Smooth muscle cell (in vitro differentiated cells): ENCODE measurements around the gene MAGI1. TPM values are rescaled to one million over a fixed set of nuclear protein-coding genes. Genes with fewer than 3 reads are reported as not detected.

Source experiments
- DNase-seq: peaks from one replicate; lab custom pipeline; 2025; ENCODE audit not compliant: unreplicated experiment; lab: John Stamatoyannopoulos, UW
- H2AFZ ChIP-seq: fragments of 200-600 bp; sonication (generic); 2 replicates; pipeline ENCODE4 v1.6.0; 2016; ENCODE audit warnings: antibody characterized with exemption, low read depth, mild to moderate bottlenecking
- H3F3A ChIP-seq: fragments of 200-600 bp; sonication (generic); 2 replicates; pipeline ENCODE4 v1.6.0; 2017; ENCODE audit warnings: antibody characterized with exemption, low read depth
- H3K27ac ChIP-seq: fragments of 200-600 bp; sonication (generic); 2 replicates; pipeline ENCODE4 v1.5.1; 2016; ENCODE audit warnings: low read depth, mild to moderate bottlenecking
- H3K27me3 ChIP-seq: fragments of 200-600 bp; sonication (generic); 2 replicates; pipeline ENCODE4 v1.6.1; 2016; ENCODE audit warnings: low read depth, mild to moderate bottlenecking
- H3K36me3 ChIP-seq: fragments of 200-600 bp; sonication (generic); 2 replicates; pipeline ENCODE4 v1.5.1; 2016; ENCODE audit warnings: low read depth
- H3K4me1 ChIP-seq: fragments of 200-600 bp; sonication (generic); 2 replicates; pipeline ENCODE4 v1.5.1; 2016; ENCODE audit warnings: low read depth
- H3K4me2 ChIP-seq: fragments of 200-600 bp; sonication (generic); 2 replicates; pipeline ENCODE4 v1.6.0; 2016; ENCODE audit warnings: mild to moderate bottlenecking
- H3K4me3 ChIP-seq: fragments of 200-600 bp; sonication (generic); 2 replicates; pipeline ENCODE4 v1.5.1; 2016; ENCODE audit warnings: mild to moderate bottlenecking
- H3K79me2 ChIP-seq: fragments of 200-600 bp; sonication (generic); 2 replicates; pipeline ENCODE4 v1.6.0; 2016; ENCODE audit warnings: low read depth, mild to moderate bottlenecking
- H3K9ac ChIP-seq: fragments of 200-600 bp; sonication (generic); 2 replicates; pipeline ENCODE4 v1.6.0; 2016; ENCODE audit warnings: low read depth
- H3K9me3 ChIP-seq: fragments of 200-600 bp; sonication (generic); replicated peaks from 2 replicates; pipeline ENCODE4 v1.5.1; 2016; ENCODE audit warnings: low read depth
- H4K20me1 ChIP-seq: fragments of 200-600 bp; sonication (generic); 2 replicates; pipeline ENCODE4 v1.6.0; 2016; ENCODE audit warnings: low read depth
- CTCF ChIP-seq: fragments of 200-600 bp; sonication (generic); IDR thresholded peaks from 2 replicates; pipeline ENCODE4 v1.5.1; 2017; ENCODE audit warnings: borderline replicate concordance, mild to moderate bottlenecking, antibody characterized with exemption; ENCODE audit not compliant: insufficient read depth, poor library complexity, severe bottlenecking
- WGBS: methylation state at CpG from one replicate; pipeline ENCODE4 v1.1.7; 2016; ENCODE audit warnings: low lambda C conversion rate; 5-methylcytosine and 5-hydroxymethylcytosine counted together
- polyA plus RNA-seq: library from polyadenylated mRNA; unstranded; fragments of >200 nt; fragmentation: Nextera tagmentation; extraction: Ambion mirVana; gene quantifications from 2 replicates; pipeline ENCODE4 v1.2.1, GENCODE V29; 2016
- total RNA-seq: library from RNA; depleted of rRNA; stranded (reverse); fragments of >200 nt; gene quantifications from 2 replicates; pipeline ENCODE4 v1.2.3, GENCODE V29; 2014

MAGI1 gene
- total and polyA plus RNA-seq, 2 experiments from 2014 or later: 9.9 to 23.3 TPM

DNA sequence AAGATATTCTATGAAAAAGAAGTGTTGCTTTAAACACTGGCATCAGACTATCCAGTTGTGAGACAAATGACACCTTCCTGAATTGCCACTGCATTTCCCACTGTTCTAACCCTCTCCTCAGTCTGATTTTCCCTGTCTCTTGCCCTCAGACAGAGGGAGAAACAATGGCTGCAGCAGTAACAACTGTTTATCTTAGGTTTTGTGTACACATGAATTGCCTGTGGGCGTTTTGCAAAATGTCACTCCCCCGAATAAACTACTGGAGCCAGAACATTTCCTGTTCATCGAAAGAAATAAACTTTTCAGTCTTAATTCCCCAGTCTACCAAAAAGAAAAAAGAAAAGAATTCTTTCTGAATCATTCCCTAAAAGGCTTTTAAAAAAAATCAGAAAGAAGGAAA, 155.1 kb downstream of the MAGI1 start:
- Histone ChIP-seq H3K4me1 (peaks cover 12% of the 10 kb centered on the region), H2AFZ (peak overlapping the region; percentile 26), H4K20me1 (peaks cover 37% of the 10 kb centered on the region), H3K4me2 (peak overlapping the region; percentile 63), H3K9me3 (no peaks in the 10 kb centered on the region), H3F3A (peaks cover 10% of the 10 kb centered on the region), H3K4me3 (peak overlapping the region; percentile 37), H3K79me2 (peaks cover 18% of the 10 kb centered on the region), H3K27ac (peak overlapping the region; percentile 39), H3K9ac (peak overlapping the region; percentile 21), H3K36me3 (no peaks in the 10 kb centered on the region), H3K27me3 (no peaks in the 10 kb centered on the region)
- DNase-seq: no peak
- TF ChIP-seq CTCF: no peak
- WGBS: 10% methylated on average over 3 of the region's 3 CpGs

GRCh38 chr3:65880350-65880749, 158.4 kb downstream of the MAGI1 start:
- Histone ChIP-seq H3K9me3 (no peaks in the 10 kb centered on the region), H3K4me1 (peaks cover 8% of the 10 kb centered on the region), H3K4me3 (no peak overlapping the region), H3K9ac (no peak overlapping the region), H3K36me3 (no peaks in the 10 kb centered on the region), H3F3A (peaks cover 4% of the 10 kb centered on the region), H3K27ac (no peak overlapping the region), H3K4me2 (no peak overlapping the region), H3K79me2 (no peaks in the 10 kb centered on the region), H3K27me3 (no peaks in the 10 kb centered on the region), H4K20me1 (peaks cover 53% of the 10 kb centered on the region), H2AFZ (no peak overlapping the region)
- DNase-seq: no peak
- WGBS: 78% methylated on average over 4 of the region's 4 CpGs
- no peak for TF ChIP-seq CTCF

- Histone ChIP-seq H2AFZ (no peak overlapping the region), H3K79me2 (no peaks in the 10 kb centered on the region), H3K36me3 (no peaks in the 10 kb centered on the region), H3K4me2 (no peak overlapping the region), H3K9me3 (no peaks in the 10 kb centered on the region), H4K20me1 (peaks cover 61% of the 10 kb centered on the region), H3K27ac (no peak overlapping the region), H3K4me3 (no peak overlapping the region), H3K27me3 (no peaks in the 10 kb centered on the region), H3K4me1 (peaks cover 8% of the 10 kb centered on the region), H3K9ac (no peak overlapping the region), H3F3A (peaks cover 4% of the 10 kb centered on the region)
- 88% methylated on average over 1 of the region's 1 CpG for WGBS
- TF ChIP-seq CTCF: no peak
- no peak for DNase-seq
Observed at GRCh38 chr3:65879372-65879771, 159.3 kb downstream of the MAGI1 start.

GRCh38 chr3:65878831-65879230, 159.9 kb downstream of the MAGI1 start:
- H3K4me1 ChIP-seq: peaks cover 4% of the 10 kb centered on the region
- no peak overlapping the region for H3K4me3 ChIP-seq
- WGBS: 61% methylated on average over 6 of the region's 6 CpGs
- no peak overlapping the region for H2AFZ ChIP-seq
- no peaks in the 10 kb centered on the region for H3K27me3 ChIP-seq
- no peak overlapping the region for H3K9ac ChIP-seq
- no peak for TF ChIP-seq CTCF
- H3K27ac ChIP-seq: no peak overlapping the region
- no peaks in the 10 kb centered on the region for H3K9me3 ChIP-seq
- peaks cover under 1% of the 10 kb centered on the region for H3F3A ChIP-seq
- no peaks in the 10 kb centered on the region for H3K79me2 ChIP-seq
- H3K4me2 ChIP-seq: no peak overlapping the region
- no peak for DNase-seq
- H3K36me3 ChIP-seq: no peaks in the 10 kb centered on the region
- H4K20me1 ChIP-seq: peaks cover 67% of the 10 kb centered on the region
